IMR-90 (cell line): ENCODE results near the gene SDHA. TPM values are rescaled to one million over a fixed set of nuclear protein-coding genes. Genes with fewer than 3 reads are reported as not detected.

ENCODE experiments used
- ATAC-seq: fragments of 200-7000 bp; cut with Tn5 transposase; 2 replicates; pipeline ENCODE4 v1.9.1; 2020; ENCODE audit warnings: low read depth, mild to moderate bottlenecking, moderate library complexity
- BruUV-seq: library from RNA; stranded (reverse); fragments of 400-500 nt; replicated peaks from 2 replicates; lab custom pipeline; 2021; lab: Mats Ljungman, UMichigan
- CTCF ChIA-PET: fragments of 300-600 bp; formaldehyde crosslinking; extraction: SDS; loops from one replicate; lab custom pipeline; 2021; ENCODE audit warnings: antibody characterized with exemption; lab: Yijun Ruan, JAX
- POLR2A ChIA-PET: fragments of 300-600 bp; sonication (Branson Sonifier 250); formaldehyde crosslinking; loops from one replicate; lab custom pipeline; 2022; ENCODE audit warnings: antibody characterized with exemption; ENCODE audit not compliant: unreplicated experiment; lab: Charles Lee
- DNase-seq: peaks from one replicate; pipeline ENCODE4 v3.0.0; 2013
- H2AFZ ChIP-seq: replicated peaks from 2 replicates; pipeline ENCODE3; 2013; ENCODE audit warnings: low read length, mild to moderate bottlenecking; ENCODE audit not compliant: poor library complexity
- H2AK5ac ChIP-seq: 2 replicates; pipeline ENCODE4 v1.6.1; 2013; ENCODE audit warnings: low read depth, low read length, inconsistent platforms
- H2AK9ac ChIP-seq: replicated peaks from 2 replicates; pipeline ENCODE3; 2013; ENCODE audit warnings: mild to moderate bottlenecking, low read depth, low read length, moderate library complexity; ENCODE audit not compliant: poor library complexity
- H2BK120ac ChIP-seq: 2 replicates; pipeline ENCODE4 v1.6.1; 2013; ENCODE audit warnings: low read depth, low read length, inconsistent platforms
- H2BK15ac ChIP-seq: 3 replicates; pipeline ENCODE4 v1.6.1; 2013; ENCODE audit warnings: low read depth, low read length, inconsistent platforms
- H2BK20ac ChIP-seq: 2 replicates; pipeline ENCODE4 v1.6.1; 2013; ENCODE audit warnings: low read depth, mild to moderate bottlenecking, inconsistent platforms, low read length, moderate library complexity
- H2BK5ac ChIP-seq: 2 replicates; pipeline ENCODE4 v1.6.1; 2013; ENCODE audit warnings: mild to moderate bottlenecking, low read depth, low read length, inconsistent platforms; ENCODE audit not compliant: poor library complexity, severe bottlenecking
- H3K14ac ChIP-seq: replicated peaks from 2 replicates; pipeline ENCODE4 v1.6.1; 2013; ENCODE audit warnings: low read depth, low read length, inconsistent platforms
- H3K18ac ChIP-seq: 2 replicates; pipeline ENCODE4 v1.6.1; 2013; ENCODE audit warnings: low read depth, low read length, control low read depth
- H3K23ac ChIP-seq: 2 replicates; pipeline ENCODE4 v1.6.1; 2013; ENCODE audit warnings: low read depth, low read length, inconsistent platforms
- H3K27ac ChIP-seq: 2 replicates; pipeline ENCODE4 v1.5.1; 2013; ENCODE audit warnings: mild to moderate bottlenecking, control low read depth, low read length; ENCODE audit not compliant: insufficient read depth
- H3K27me3 ChIP-seq: 2 replicates; pipeline ENCODE4 v1.6.1; 2013; ENCODE audit warnings: low read length; ENCODE audit not compliant: control insufficient read depth, insufficient read depth
- H3K36me3 ChIP-seq: 2 replicates; pipeline ENCODE4 v1.6.1; 2013; ENCODE audit warnings: low read length, mixed read lengths; ENCODE audit not compliant: control insufficient read depth, insufficient read depth
- H3K4ac ChIP-seq: 2 replicates; pipeline ENCODE4 v1.6.1; 2013; ENCODE audit warnings: low read depth, low read length, inconsistent platforms
- H3K4me1 ChIP-seq: 2 replicates; pipeline ENCODE4 v1.6.1; 2013; ENCODE audit warnings: low read length, mixed read lengths; ENCODE audit not compliant: control insufficient read depth, insufficient read depth
- H3K4me2 ChIP-seq: 2 replicates; pipeline ENCODE4 v1.6.1; 2013; ENCODE audit warnings: low read depth, mild to moderate bottlenecking, control low read depth, low read length, moderate library complexity
- H3K4me3 ChIP-seq: 2 replicates; pipeline ENCODE4 v1.5.1; 2013; ENCODE audit warnings: low read depth, mild to moderate bottlenecking, control low read depth, low read length, moderate library complexity; ENCODE audit not compliant: insufficient read depth
- H3K56ac ChIP-seq: 2 replicates; pipeline ENCODE4 v1.6.1; 2013; ENCODE audit warnings: low read length, inconsistent platforms; ENCODE audit not compliant: insufficient read depth; ENCODE audit errors: extremely low read depth
- H3K79me1 ChIP-seq, 2 experiments: 2 replicates each; pipeline ENCODE4 v1.6.1; 2013; ENCODE audit warnings: low read length in 2 of 2, inconsistent platforms in 1 of 2, low read depth in 1 of 2
- H3K9ac ChIP-seq: 2 replicates; pipeline ENCODE4 v1.6.1; 2013; ENCODE audit warnings: low read depth, low read length, control low read depth
- H3K9me1 ChIP-seq: 2 replicates; pipeline ENCODE4 v1.6.1; 2013; ENCODE audit warnings: low read length, inconsistent platforms; ENCODE audit not compliant: insufficient read depth
- H3K9me3 ChIP-seq: 2 replicates; pipeline ENCODE4 v1.6.1; 2013; ENCODE audit warnings: low read length; ENCODE audit not compliant: control insufficient read depth, insufficient read depth
- H4K20me1 ChIP-seq: 2 replicates; pipeline ENCODE4 v1.6.1; 2013; ENCODE audit warnings: low read length, inconsistent platforms; ENCODE audit not compliant: insufficient read depth
- H4K5ac ChIP-seq: 2 replicates; pipeline ENCODE4 v1.6.1; 2013; ENCODE audit warnings: mild to moderate bottlenecking, low read depth, low read length, control low read depth
- H4K8ac ChIP-seq, 2 experiments: 2 replicates each; pipeline ENCODE4 v1.6.1; 2013; ENCODE audit warnings: low read depth in 2 of 2, low read length in 2 of 2, control low read depth in 1 of 2, inconsistent platforms in 1 of 2
- H4K91ac ChIP-seq: 2 replicates; pipeline ENCODE4 v1.6.1; 2013; ENCODE audit warnings: low read depth, low read length, inconsistent platforms; ENCODE audit not compliant: insufficient read depth
- BHLHE40 ChIP-seq: fragments of 150-350 bp; IDR thresholded peaks from 2 replicates; pipeline ENCODE4 v1.6.1; 2016; ENCODE audit warnings: mild to moderate bottlenecking, low read depth, low read length
- CEBPB ChIP-seq: IDR thresholded peaks from 2 replicates; pipeline ENCODE4 v1.6.1; 2012; ENCODE audit warnings: low read depth, low read length, improper control_type of control experiment
- CHD1 ChIP-seq: IDR thresholded peaks from 2 replicates; pipeline ENCODE4 v1.6.1; 2012; ENCODE audit warnings: low read depth, low read length, improper control_type of control experiment
- CTCF ChIP-seq: conservative IDR thresholded peaks from 2 replicates; pipeline ENCODE4 v1.5.1; 2012; ENCODE audit warnings: mild to moderate bottlenecking, low read depth, low read length, improper control_type of control experiment
- ELK1 ChIP-seq: fragments of 150-350 bp; IDR thresholded peaks from 2 replicates; pipeline ENCODE4 v1.6.1; 2016; ENCODE audit warnings: low read depth, mild to moderate bottlenecking, low read length, moderate library complexity, borderline replicate concordance
- FOS ChIP-seq: fragments of 150-350 bp; IDR thresholded peaks from 2 replicates; pipeline ENCODE4 v1.6.1; 2016; ENCODE audit warnings: low read depth, low read length
- MAFK ChIP-seq: IDR thresholded peaks from 2 replicates; pipeline ENCODE4 v1.6.1; 2012; ENCODE audit warnings: low read depth, low read length, improper control_type of control experiment
- MAZ ChIP-seq: IDR thresholded peaks from 2 replicates; pipeline ENCODE4 v1.6.1; 2012; ENCODE audit warnings: low read depth, mild to moderate bottlenecking, low read length, improper control_type of control experiment, moderate library complexity, borderline replicate concordance
- MXI1 ChIP-seq: IDR thresholded peaks from 2 replicates; pipeline ENCODE4 v1.6.1; 2012; ENCODE audit warnings: low read depth, mild to moderate bottlenecking, low read length, moderate library complexity, borderline replicate concordance
- NFE2L2 ChIP-seq: fragments of 150-350 bp; IDR thresholded peaks from 2 replicates; pipeline ENCODE4 v1.6.1; 2016; ENCODE audit warnings: low read depth, mild to moderate bottlenecking, low read length
- POLR2A ChIP-seq: IDR thresholded peaks from 2 replicates; pipeline ENCODE4 v1.6.1; 2012; ENCODE audit warnings: mild to moderate bottlenecking, low read depth, low read length
- RAD21 ChIP-seq: IDR thresholded peaks from 2 replicates; pipeline ENCODE4 v1.6.1; 2012; ENCODE audit warnings: low read length, improper control_type of control experiment
- RCOR1 ChIP-seq: IDR thresholded peaks from 2 replicates; pipeline ENCODE4 v1.6.1; 2012; ENCODE audit warnings: mild to moderate bottlenecking, low read length, improper control_type of control experiment; ENCODE audit not compliant: insufficient replicate concordance
- RFX5 ChIP-seq: IDR thresholded peaks from 2 replicates; pipeline ENCODE4 v1.8.0; 2012; ENCODE audit warnings: low read depth, mild to moderate bottlenecking, low read length, moderate library complexity
- SMC3 ChIP-seq: fragments of 150-350 bp; IDR thresholded peaks from 2 replicates; pipeline ENCODE4 v1.6.1; 2016; ENCODE audit warnings: low read depth, mild to moderate bottlenecking, antibody characterized with exemption, low read length, moderate library complexity
- USF2 ChIP-seq: fragments of 150-350 bp; IDR thresholded peaks from 2 replicates; pipeline ENCODE4 v1.6.1; 2017; ENCODE audit warnings: mild to moderate bottlenecking, antibody characterized with exemption, low read length, low read depth
- WGBS, 2 experiments: methylation state at CpG; one replicate each; pipeline versions ENCODE4 v1.1.5 to v1.1.7; 2013; ENCODE audit warnings: missing lambda C conversion rate in 2 of 2; ENCODE audit not compliant: insufficient read length in 1 of 2; ENCODE audit errors: extremely low coverage in 2 of 2; 5-methylcytosine and 5-hydroxymethylcytosine counted together
- dilution Hi-C: fragments of 300-500 bp; cut with HindIII; formaldehyde crosslinking; loops from one replicate; pipeline ENCODE4 v1.14.3; 2018; ENCODE audit warnings: low sequenced_read_pairs; ENCODE audit not compliant: unreplicated experiment
- in situ Hi-C: fragments of 300-500 bp; cut with MboI; formaldehyde crosslinking; loops from 3 replicates; pipeline ENCODE4 v1.14.3; 2019; ENCODE audit warnings: low sequenced_read_pairs, inconsistent platforms, mixed read lengths
- intact Hi-C: fragments of 100-400 bp; cut with micrococcal nuclease; formaldehyde crosslinking; loops from 2 replicates; pipeline ENCODE4 v1.10.0; 2022
- polyA plus RNA-seq, 3 experiments: library from polyadenylated mRNA; depleted of rRNA; stranded (reverse); fragments of >200 nt; gene quantifications; 2 replicates each; pipeline ENCODE4 v1.2.3, GENCODE V29; 2012; ENCODE audit warnings: low replicate concordance in 1 of 3
- total RNA-seq: library from RNA; depleted of rRNA; stranded (reverse); fragments of >200 nt; gene quantifications from 2 replicates; pipeline ENCODE4 v1.2.3, GENCODE V29; 2012

Gene SDHA
- total and polyA plus RNA-seq, 2 of the 4 experiments (the other 2 are of a cell fraction), result 105 to 121 TPM

- H3K79me1 ChIP-seq, result no peaks in the 10 kb centered on the region
- no peak overlapping the region for H2BK5ac ChIP-seq
- TF ChIP-seq NFE2L2 (no peak), FOS (no peak), MAZ (no peak), SMC3 (no peak), RCOR1 (no peak), BHLHE40 (no peak), CEBPB (no peak), CHD1 (no peak), MXI1 (no peak), POLR2A (no peak), MAFK (no peak), USF2 (no peak), ELK1 (no peak), RFX5 (no peak), CTCF (no peak), RAD21 (no peak)
- H2BK15ac ChIP-seq, result no peak overlapping the region
- no peak overlapping the region for H3K4ac ChIP-seq
- intact Hi-C loops, result no loop called here
- H3K27me3 ChIP-seq, result peaks cover 15% of the 10 kb centered on the region
- H3K23ac ChIP-seq, result no peak overlapping the region
- H3K4me2 ChIP-seq, result no peak overlapping the region
- peaks cover 3% of the 10 kb centered on the region; the same call in 1 of the 2 replicates for H3K9me1 ChIP-seq
- DNase-seq (no peak), ATAC-seq (no peak)
- H4K8ac ChIP-seq, result no peak overlapping the region
- H3K18ac ChIP-seq, result no peak overlapping the region
- H4K20me1 ChIP-seq, result no peaks in the 10 kb centered on the region
- dilution Hi-C loops, result no loop called here
- no peak overlapping the region for H2AK9ac ChIP-seq
- in situ Hi-C loops, result no loop called here
- H3K14ac ChIP-seq, result no peak overlapping the region
- H3K27ac ChIP-seq, result no peak overlapping the region
- WGBS, 2 experiments, result 82% methylated on average over 14 of the region's 16 CpGs; no CpG with 5 or more reads in 1 of the 2 experiments
- ChIA-PET POLR2A (no interaction called here), CTCF (no interaction called here)
- no peak overlapping the region for H2AK5ac ChIP-seq
- H3K56ac ChIP-seq, result no peak overlapping the region
- H2BK20ac ChIP-seq, result no peak overlapping the region
- no peaks in the 10 kb centered on the region for H3K36me3 ChIP-seq
- no peaks in the 10 kb centered on the region for H3K4me1 ChIP-seq
- no peak overlapping the region for H3K9ac ChIP-seq
- H2AFZ ChIP-seq, result no peak overlapping the region
- H3K4me3 ChIP-seq, result no peak overlapping the region
- no peak overlapping the region for H2BK120ac ChIP-seq
- H4K91ac ChIP-seq, result no peak overlapping the region
- no peaks in the 10 kb centered on the region for H3K9me3 ChIP-seq
- BruUV-seq, result no TSS peak
- no peak overlapping the region for H4K5ac ChIP-seq
These were observed 43.1 kb upstream of the SDHA start for GRCh38 chr5:174876-175465.
